Measurements from ENCODE around the gene STRBP.

Gene STRBP

GRCh38 chr9:123080444-123080843 is 187.9 kb downstream of the STRBP start:
- TF ChIP-seq ZNF384 (IDR thresholded peaks at IDR 0.05) (no peak), BHLHE40 (IDR thresholded peaks at IDR 0.05; ENCODE audit: borderline replicate concordance) (no peak), CTBP1 (IDR thresholded peaks at IDR 0.05; ENCODE audit: borderline replicate concordance) (no peak), ELF4 (IDR thresholded peaks at IDR 0.05) (no peak), L3MBTL2 (conservative IDR thresholded peaks at IDR 0.05) (no peak), FOXM1 (IDR thresholded peaks at IDR 0.05; ENCODE audit: borderline replicate concordance) (no peak), FOXK2 (IDR thresholded peaks at IDR 0.05) (no peak), LEF1 (IDR thresholded peaks at IDR 0.05; ENCODE audit: borderline replicate concordance) (no peak), FOXA1 (IDR thresholded peaks at IDR 0.05) (no peak), HDGF (IDR thresholded peaks at IDR 0.05; ENCODE audit: borderline replicate concordance) (no peak), NFRKB (IDR thresholded peaks at IDR 0.05) (no peak), TARDBP (IDR thresholded peaks at IDR 0.05) (no peak)
- CTCF ChIA-PET, result interaction anchor here (1.0 to 1.2 kb wide), 2 partner anchors 145 to 269 kb away, joined by 4 to 5 read pairs; no protein-coding TSS in a partner anchor
- POLR2A ChIA-PET, result no interaction called here
- DNase-seq (ENCODE audit: extremely low spot score), result no peak

- TF ChIP-seq ZNF384 (IDR thresholded peaks at IDR 0.05), result no peak
- TF ChIP-seq NFRKB (IDR thresholded peaks at IDR 0.05), result no peak
- no peak for TF ChIP-seq BHLHE40 (IDR thresholded peaks at IDR 0.05; ENCODE audit: borderline replicate concordance)
- TF ChIP-seq FOXK2 (IDR thresholded peaks at IDR 0.05), result no peak
- TF ChIP-seq TARDBP (IDR thresholded peaks at IDR 0.05), result no peak
- no peak for TF ChIP-seq SUZ12 (IDR thresholded peaks at IDR 0.05)
- TF ChIP-seq L3MBTL2 (conservative IDR thresholded peaks at IDR 0.05), result no peak
- TF ChIP-seq CTBP1 (IDR thresholded peaks at IDR 0.05; ENCODE audit: borderline replicate concordance), result no peak
- no peak for TF ChIP-seq PKNOX1 (IDR thresholded peaks at IDR 0.05)
- no peak for TF ChIP-seq FOXA1 (IDR thresholded peaks at IDR 0.05)
- TF ChIP-seq LEF1 (IDR thresholded peaks at IDR 0.05; ENCODE audit: borderline replicate concordance), result no peak
- TF ChIP-seq ARNT (IDR thresholded peaks at IDR 0.05), result no peak
- TF ChIP-seq FOXM1 (IDR thresholded peaks at IDR 0.05; ENCODE audit: borderline replicate concordance), result no peak
- no peak for TF ChIP-seq ELF4 (IDR thresholded peaks at IDR 0.05)
- no peak for TF ChIP-seq SP1 (IDR thresholded peaks at IDR 0.05)
- TF ChIP-seq HDGF (IDR thresholded peaks at IDR 0.05; ENCODE audit: borderline replicate concordance), result no peak
- CTCF ChIA-PET, result no interaction called here
Measured at GRCh38 chr9:123074628-123075027, 193.8 kb downstream of the STRBP start.

GRCh38 chr9:123073991-123074422 is 194.4 kb downstream of the STRBP start:
- POLR2A ChIA-PET, result no interaction called here
- CTCF ChIA-PET, result interaction anchor here (0.9 kb wide), 1 partner anchor 25 kb away, joined by 3 read pairs; no protein-coding TSS in a partner anchor
- TF ChIP-seq PKNOX1 (IDR thresholded peaks at IDR 0.05), result no peak
- TF ChIP-seq HDGF (IDR thresholded peaks at IDR 0.05; ENCODE audit: borderline replicate concordance), result no peak
- no peak for TF ChIP-seq FOXM1 (IDR thresholded peaks at IDR 0.05; ENCODE audit: borderline replicate concordance)
- TF ChIP-seq FOXA1 (IDR thresholded peaks at IDR 0.05), result no peak
- no peak for TF ChIP-seq LEF1 (IDR thresholded peaks at IDR 0.05; ENCODE audit: borderline replicate concordance)
- no peak for DNase-seq (ENCODE audit: extremely low spot score)

More at GRCh38 chr9:123074628-123075027, 193.8 kb downstream of the STRBP start:
- DNase-seq (ENCODE audit: extremely low spot score), result no peak
- POLR2A ChIA-PET, result no interaction called here

- ChIA-PET POLR2A (no interaction called here), CTCF (interaction anchor here (0.6 to 0.9 kb wide), 2 partner anchors 8 to 25 kb away, joined by 3 to 5 read pairs; no protein-coding TSS in a partner anchor)
- no peak for DNase-seq (ENCODE audit: extremely low spot score)
- TF ChIP-seq PKNOX1 (IDR thresholded peaks at IDR 0.05) (no peak), TARDBP (IDR thresholded peaks at IDR 0.05) (no peak), FOXM1 (IDR thresholded peaks at IDR 0.05; ENCODE audit: borderline replicate concordance) (no peak), FOXA1 (IDR thresholded peaks at IDR 0.05) (no peak), HDGF (IDR thresholded peaks at IDR 0.05; ENCODE audit: borderline replicate concordance) (no peak)
Measured at GRCh38 chr9:123073441-123073840, 194.9 kb downstream of the STRBP start.

GRCh38 chr9:123072407-123072995 is 195.9 kb downstream of the STRBP start:
- POLR2A ChIA-PET, result no interaction called here
- DNase-seq (ENCODE audit: extremely low spot score), result no peak
- CTCF ChIA-PET, result no interaction called here
- TF ChIP-seq ZNF384 (IDR thresholded peaks at IDR 0.05) (no peak), NFRKB (IDR thresholded peaks at IDR 0.05) (no peak), ELF4 (IDR thresholded peaks at IDR 0.05) (no peak), PKNOX1 (IDR thresholded peaks at IDR 0.05) (no peak), L3MBTL2 (conservative IDR thresholded peaks at IDR 0.05) (no peak), FOXK2 (IDR thresholded peaks at IDR 0.05) (no peak), LEF1 (IDR thresholded peaks at IDR 0.05; ENCODE audit: borderline replicate concordance) (no peak), ARNT (IDR thresholded peaks at IDR 0.05) (no peak), FOXA1 (IDR thresholded peaks at IDR 0.05) (no peak), BHLHE40 (IDR thresholded peaks at IDR 0.05; ENCODE audit: borderline replicate concordance) (no peak), FOXM1 (IDR thresholded peaks at IDR 0.05; ENCODE audit: borderline replicate concordance) (no peak), CTBP1 (IDR thresholded peaks at IDR 0.05; ENCODE audit: borderline replicate concordance) (no peak), TARDBP (IDR thresholded peaks at IDR 0.05) (no peak), SUZ12 (IDR thresholded peaks at IDR 0.05) (no peak)

Data from HEK293T (cell line).